Cerebellar nuclear complex (tissue), 1 donor: ENCODE data around the gene RBM19.
"Not testable (repeated sequence)": the region's sequence is repeated elsewhere in the genome, so short reads cannot be mapped to it uniquely, and the experiment has no call there.

ENCODE experiments used
- DNase-seq, 2 experiments: peaks; one replicate each; lab custom pipeline; 2025; lab: John Stamatoyannopoulos, UW

RBM19 gene

DNA sequence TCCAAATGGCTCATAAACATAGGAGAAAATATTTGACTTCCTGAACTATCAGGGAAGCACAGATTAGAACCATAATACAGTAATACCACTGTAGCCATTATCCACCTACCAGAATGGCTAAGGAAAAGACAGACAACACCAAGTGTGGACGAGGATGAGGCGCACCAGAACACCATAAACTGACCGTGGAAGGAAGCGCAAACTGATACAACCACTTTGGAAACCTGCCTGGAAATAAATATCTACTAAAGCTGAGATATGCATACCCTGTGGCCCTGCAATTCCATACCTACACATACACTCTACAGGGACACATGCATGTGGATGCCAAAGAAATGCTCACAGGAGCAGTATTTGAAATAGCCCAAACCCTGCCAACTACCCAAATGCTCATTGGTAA is 60.3 kb downstream of the RBM19 start:
- no peak for DNase-seq

- DNase-seq = no peak
Measured at GRCh38 chr12:113903381-113903863, 62.7 kb downstream of the RBM19 start.

GRCh38 chr12:113901319-113901718 is 64.8 kb downstream of the RBM19 start:
- not testable (repeated sequence) for DNase-seq

GRCh38 chr12:113900716-113901115 is 65.4 kb downstream of the RBM19 start:
- DNase-seq = no peak

- DNase-seq = no peak
Measured at GRCh38 chr12:113899561-113900471, 66.3 kb downstream of the RBM19 start.

DNA sequence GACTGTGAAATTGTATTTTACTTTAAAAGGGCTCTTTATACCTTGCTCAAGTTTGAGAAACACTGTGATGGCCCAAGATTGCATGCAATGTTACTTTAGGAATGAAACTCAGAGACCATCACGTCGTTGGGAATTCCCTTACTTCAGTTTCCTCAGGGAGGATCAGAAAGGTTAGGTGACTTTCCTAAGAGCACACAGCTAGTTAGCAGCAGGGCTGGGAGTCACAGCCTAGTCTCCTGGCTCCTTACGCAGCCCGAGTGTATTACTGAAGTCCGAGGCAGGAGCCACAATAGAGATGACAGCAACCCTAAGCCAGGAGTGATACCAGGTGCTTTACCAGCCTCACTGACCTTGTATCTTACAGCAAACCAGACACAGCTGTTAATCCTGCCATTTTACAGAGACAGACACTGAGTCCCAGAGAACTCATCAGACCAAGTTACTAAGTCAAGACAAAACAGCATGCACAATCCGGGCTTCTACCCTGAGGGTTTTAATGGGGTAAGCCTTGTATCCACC is 67.0 kb downstream of the RBM19 start:
- no peak for DNase-seq

- no peak for DNase-seq
Measured at GRCh38 chr12:113898466-113898865, 67.7 kb downstream of the RBM19 start.

GRCh38 chr12:113897406-113897805 is 68.7 kb downstream of the RBM19 start:
- DNase-seq = no peak

- DNase-seq = no peak
Measured at GRCh38 chr12:113896841-113897240, 69.3 kb downstream of the RBM19 start.

DNA sequence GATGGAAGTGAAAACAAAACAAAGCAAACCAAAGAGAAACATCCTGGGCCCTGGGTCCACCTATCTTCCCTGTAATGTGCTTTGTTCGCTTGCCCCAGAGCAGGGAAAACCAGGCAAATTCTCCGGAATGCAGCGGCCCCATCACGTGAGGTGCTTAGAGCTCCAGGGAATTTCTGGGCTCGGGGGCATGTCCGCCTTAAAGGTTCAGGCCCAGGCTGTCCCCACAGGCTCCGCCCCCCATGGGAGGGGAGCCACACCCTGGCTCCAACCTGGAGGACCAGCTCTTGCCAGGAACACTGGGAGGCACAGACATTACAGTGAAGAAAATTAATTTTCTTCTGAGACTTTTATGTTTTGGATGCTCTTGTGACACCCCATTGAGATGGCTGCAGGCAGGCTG is 69.9 kb downstream of the RBM19 start:
- no peak for DNase-seq

GRCh38 chr12:113895176-113895575 is 70.9 kb downstream of the RBM19 start:
- DNase-seq = no peak

- DNase-seq = no peak
Measured at GRCh38 chr12:113894697-113895096, 71.4 kb downstream of the RBM19 start.

DNA sequence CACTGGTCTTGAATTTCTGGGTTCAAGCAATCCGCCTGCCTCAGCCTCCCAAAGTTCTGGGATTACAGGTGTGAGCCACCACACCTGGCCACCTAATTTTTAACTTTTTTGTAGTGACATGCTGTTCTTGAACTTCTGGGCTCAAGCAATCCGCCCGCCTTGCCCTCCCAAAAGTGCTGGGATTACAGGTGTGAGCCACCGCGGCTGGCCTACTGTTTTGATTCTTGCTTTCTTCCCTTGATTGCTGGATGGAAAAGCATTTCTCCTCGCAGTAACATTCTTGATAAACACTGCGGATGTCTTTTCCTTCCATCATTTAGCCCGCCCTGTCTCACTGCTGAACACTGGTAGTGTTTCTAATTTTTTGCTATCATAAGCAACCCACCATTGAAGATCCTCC is 72.9 kb downstream of the RBM19 start:
- DNase-seq = no peak

DNA sequence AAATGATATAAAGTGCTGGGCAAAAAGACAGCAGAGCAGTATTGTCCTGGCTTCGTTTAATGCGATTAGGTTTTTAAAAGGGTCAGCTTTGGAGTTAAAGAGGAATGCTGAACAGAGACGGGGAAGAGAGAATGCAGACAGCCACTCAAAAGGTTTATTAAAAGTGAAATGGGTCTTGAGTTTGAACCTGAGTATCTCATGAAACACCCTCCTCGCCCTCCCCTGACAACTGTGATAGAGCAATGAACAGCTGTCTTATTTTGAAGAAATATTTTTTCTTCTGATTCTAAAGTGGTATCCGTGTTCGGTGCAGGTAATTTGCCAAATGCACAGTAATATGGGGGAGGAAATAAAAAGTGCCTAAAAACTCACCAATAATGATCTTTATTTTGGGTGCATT is 73.6 kb downstream of the RBM19 start:
- no peak for DNase-seq

DNA sequence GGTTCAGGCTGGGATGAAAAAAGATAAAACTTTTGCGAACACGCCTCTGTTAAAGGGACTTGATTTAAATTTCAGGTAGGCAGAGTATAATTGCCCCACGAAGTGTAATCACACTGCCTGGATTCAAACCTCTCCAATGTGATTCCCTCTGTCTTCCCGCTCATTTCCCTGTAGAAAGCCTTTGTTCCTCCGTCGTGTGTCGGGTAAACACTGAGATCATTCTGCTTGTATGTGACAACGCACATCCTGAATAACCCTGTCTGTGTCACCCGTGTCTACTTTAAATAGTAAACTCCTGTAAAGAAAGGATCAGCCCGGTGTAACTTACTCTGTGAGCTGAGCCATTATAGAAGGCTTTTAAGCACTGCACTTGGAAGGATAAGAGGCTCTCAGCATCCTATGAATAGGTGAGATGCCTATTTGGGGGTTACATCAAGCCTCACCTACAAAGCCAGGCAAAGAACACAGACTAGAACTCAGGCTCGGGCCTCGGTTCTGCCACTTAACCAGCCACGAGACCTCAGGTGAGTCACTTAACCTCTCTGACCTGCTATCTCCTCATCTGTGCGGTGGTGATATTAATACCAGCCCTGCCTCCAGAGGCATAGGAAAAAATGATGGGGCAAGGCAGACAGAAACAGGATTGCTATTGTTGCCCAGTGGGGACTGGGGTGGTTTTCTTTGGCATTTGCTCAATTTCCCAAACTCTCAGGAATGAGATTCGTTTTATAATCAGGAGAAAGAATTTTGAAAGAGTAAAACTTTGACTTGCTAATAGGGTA is 74.2 kb downstream of the RBM19 start:
- no peak for DNase-seq

DNA sequence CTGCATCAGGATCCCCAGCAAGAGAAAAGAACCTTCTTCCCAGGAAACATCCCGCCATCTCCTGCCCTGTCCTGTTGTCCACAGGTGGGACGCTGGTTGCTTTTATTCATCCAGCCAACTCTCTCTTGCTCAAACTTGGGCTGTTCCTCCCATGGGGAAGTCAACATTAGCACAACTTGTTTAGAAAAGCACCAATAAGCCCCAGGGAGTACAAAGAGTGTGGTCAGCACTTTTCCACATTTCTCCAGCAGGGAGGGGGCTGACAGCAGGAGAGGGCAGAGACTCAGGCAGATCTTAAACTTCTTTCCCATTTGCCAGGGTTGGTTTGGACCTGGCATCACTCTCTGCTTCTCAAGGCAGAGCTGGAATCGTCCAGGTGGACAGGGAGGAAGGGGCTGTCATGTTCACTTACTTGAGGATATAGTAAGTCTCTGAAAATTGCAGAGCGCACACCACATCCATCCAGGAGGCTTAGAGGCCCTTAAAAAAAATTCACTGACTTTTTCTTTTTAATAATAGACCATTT is 74.9 kb downstream of the RBM19 start:
- DNase-seq = no peak

DNA sequence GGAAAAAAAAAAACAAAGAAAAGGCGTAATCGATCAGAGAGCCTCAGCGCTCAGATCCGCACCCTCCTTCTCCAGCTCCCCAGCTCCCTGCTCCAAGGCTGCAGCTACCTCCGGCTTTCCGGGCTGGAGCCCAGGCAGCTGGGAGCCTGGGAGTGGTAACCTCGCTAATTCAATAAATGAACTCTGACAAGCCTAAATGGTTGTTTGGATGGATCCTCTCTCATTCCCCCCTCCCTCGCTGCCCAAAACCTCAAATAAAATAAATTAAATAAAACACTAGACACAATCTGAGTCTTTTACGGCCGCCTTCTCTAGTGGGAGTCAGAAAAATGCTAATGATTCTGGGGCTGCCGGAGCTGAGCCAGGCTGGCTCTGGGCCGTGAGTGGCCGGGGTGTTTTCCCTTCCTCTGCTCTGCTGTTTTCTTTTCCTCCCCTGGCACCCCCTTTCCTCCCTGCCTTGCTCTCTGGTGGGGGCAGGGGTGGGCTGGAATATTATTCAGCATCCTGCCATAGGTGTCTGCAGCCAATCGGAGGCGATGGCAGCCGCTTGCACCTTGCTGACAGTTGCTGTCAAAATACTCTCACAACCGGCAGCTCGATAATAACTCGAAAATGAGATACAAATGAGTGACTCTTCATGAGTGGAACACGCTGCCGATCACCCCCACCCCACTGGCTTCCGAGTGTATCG is 76.1 kb downstream of the RBM19 start:
- DNase-seq = no peak

- no peak for DNase-seq
Measured at GRCh38 chr12:113889076-113889475, 77.0 kb downstream of the RBM19 start.

GRCh38 chr12:113888435-113888834 is 77.7 kb downstream of the RBM19 start:
- DNase-seq = no peak

GRCh38 chr12:113887906-113888305 is 78.2 kb downstream of the RBM19 start:
- DNase-seq = no peak

DNA sequence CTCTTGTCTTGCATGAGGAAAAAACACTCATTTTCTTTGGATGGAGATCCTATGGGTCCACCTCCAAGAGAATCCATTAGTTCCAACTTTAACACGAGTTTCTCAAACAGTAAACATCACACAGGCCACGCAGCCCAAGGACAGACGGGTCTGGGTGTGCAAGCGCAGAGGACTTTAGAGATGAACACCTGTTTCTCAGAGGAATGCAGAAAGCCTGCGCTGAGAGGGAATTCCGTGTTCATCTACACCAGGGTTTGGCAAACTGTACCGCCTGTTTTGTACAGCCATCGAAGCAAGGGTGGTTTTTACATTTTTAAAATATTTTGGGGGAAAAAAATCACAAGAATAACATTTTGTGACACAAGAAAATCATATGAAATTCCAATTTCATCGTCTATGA is 79.4 kb downstream of the RBM19 start:
- DNase-seq = no peak

DNA sequence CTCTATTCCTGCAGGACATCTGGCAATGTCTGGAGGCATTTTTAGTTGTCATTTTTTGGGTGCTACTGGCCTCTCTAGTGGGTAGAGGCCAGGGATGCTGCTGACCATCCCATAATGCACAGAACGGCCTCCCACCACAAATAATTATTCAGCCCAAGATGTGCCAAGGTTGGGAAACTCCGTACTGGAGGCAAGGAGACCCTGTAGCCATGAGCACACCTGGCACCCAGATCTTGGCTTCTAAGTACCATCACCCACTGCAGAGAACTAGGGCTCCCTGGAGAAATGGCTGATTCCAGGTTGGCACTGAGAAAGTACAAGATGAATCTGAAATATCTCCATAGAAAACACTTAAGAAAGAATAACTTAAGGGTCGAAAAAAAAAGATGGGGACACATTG is 81.7 kb downstream of the RBM19 start:
- no peak for DNase-seq
